CD4-positive, alpha-beta memory T cell (primary cell): ENCODE measurements around the gene CTNNA1. TPM values are rescaled to one million over a fixed set of nuclear protein-coding genes. Genes with fewer than 3 reads are reported as not detected.

Experiments used
- CTCF ChIA-PET: fragments of 350-600 bp; sonication (Branson Sonifier 250); formaldehyde crosslinking; loops from one replicate; lab custom pipeline; 2021; ENCODE audit warnings: inconsistent platforms; ENCODE audit not compliant: partially characterized antibody; lab: Charles Lee
- POLR2A ChIA-PET: fragments of 350-600 bp; sonication (Branson Sonifier 250); formaldehyde crosslinking; loops from one replicate; lab custom pipeline; 2021; ENCODE audit not compliant: partially characterized antibody; lab: Charles Lee
- DNase-seq, 5 donors: peaks; one replicate each; pipeline versions ENCODE4 v3.0.0 to v3.0.0-alpha.2; 2020 to 2022; ENCODE audit warnings: mixed read lengths in 1 of 5
- H3K27ac ChIP-seq: one replicate; pipeline ENCODE4 v1.7.0; 2013; ENCODE audit warnings: low read depth, low read length
- H3K27me3 ChIP-seq: 2 replicates; pipeline ENCODE4 v1.7.0; 2013; ENCODE audit warnings: mild to moderate bottlenecking, low read length, moderate library complexity; ENCODE audit not compliant: insufficient read depth
- H3K36me3 ChIP-seq: 2 replicates; pipeline ENCODE4 v1.7.0; 2013; ENCODE audit warnings: mild to moderate bottlenecking, low read length, moderate library complexity; ENCODE audit not compliant: insufficient read depth
- H3K4me1 ChIP-seq: 2 replicates; pipeline ENCODE4 v1.7.0; 2013; ENCODE audit warnings: mild to moderate bottlenecking, low read length, moderate library complexity; ENCODE audit not compliant: insufficient read depth
- H3K4me3 ChIP-seq, 2 donors: one replicate each; pipeline ENCODE4 v1.7.0; 2013; ENCODE audit warnings: low read length in 2 of 2, mild to moderate bottlenecking in 1 of 2
- H3K9me3 ChIP-seq, 2 donors: one replicate each; pipeline ENCODE4 v1.7.0; 2013; ENCODE audit warnings: low read length in 2 of 2, control low read depth in 1 of 2; ENCODE audit not compliant: control insufficient read depth in 1 of 2
- H3K27ac Mint-ChIP-seq, 7 donors: one replicate each; pipeline ENCODE4 v1.8.0; 2020 to 2021; ENCODE audit warnings: mixed read lengths in 7 of 7, mild to moderate bottlenecking in 6 of 7, inconsistent platforms in 3 of 7, moderate library complexity in 3 of 7
- H3K27me3 Mint-ChIP-seq, 2 donors: one replicate each; pipeline ENCODE4 v1.8.0; 2020 to 2021; ENCODE audit warnings: mixed read lengths in 2 of 2
- H3K36me3 Mint-ChIP-seq, 2 donors: one replicate each; pipeline ENCODE4 v1.8.0; 2020 to 2021; ENCODE audit warnings: mixed read lengths in 2 of 2, inconsistent platforms in 1 of 2, mild to moderate bottlenecking in 1 of 2
- H3K4me1 Mint-ChIP-seq, 4 donors: one replicate each; pipeline ENCODE4 v1.8.0; 2020 to 2021; ENCODE audit warnings: mixed read lengths in 4 of 4, mild to moderate bottlenecking in 1 of 4
- H3K4me3 Mint-ChIP-seq, 8 donors: one replicate each; pipeline ENCODE4 v1.8.0; 2020 to 2021; ENCODE audit warnings: mixed read lengths in 8 of 8, mild to moderate bottlenecking in 7 of 8, moderate library complexity in 6 of 8, inconsistent platforms in 3 of 8
- H3K9me3 Mint-ChIP-seq, 8 donors: one replicate each; pipeline ENCODE4 v1.8.0; 2020 to 2021; ENCODE audit warnings: mixed read lengths in 8 of 8, mild to moderate bottlenecking in 5 of 8, inconsistent platforms in 3 of 8, moderate library complexity in 1 of 8
- intact Hi-C: fragments of 100-400 bp; cut with micrococcal nuclease; formaldehyde crosslinking; loops from one replicate; pipeline ENCODE4 v1.15.1; 2023
- polyA plus RNA-seq, 2 donors: library from polyadenylated mRNA; unstranded; fragments of 300-500 nt; fragmentation: Illumina TruSeq; gene quantifications; one replicate each; pipeline ENCODE4 v1.2.3, GENCODE V29; 2021
- total RNA-seq, 2 experiments: library from RNA; stranded (reverse); gene quantifications; one replicate each; pipeline ENCODE4 v1.2.3, GENCODE V29; 2021

The CTNNA1 gene
- total and polyA plus RNA-seq, 4 experiments from 2014 or later = 10.1 to 26.1 (median 17.4) TPM

GRCh38 chr5:138733509-138733908 is 19.7 kb upstream of the CTNNA1 start:
- Histone ChIP-seq H3K9me3 (no peaks in the 10 kb centered on the region), H3K36me3 (no peaks in the 10 kb centered on the region), H3K4me1 (no peaks in the 10 kb centered on the region), H3K27me3 (no peaks in the 10 kb centered on the region), H3K27ac (no peak overlapping the region), H3K4me3 (no peak overlapping the region)
- Mint-ChIP-seq H3K4me3 (no peak overlapping the region), H3K4me1 (no peaks in the 10 kb centered on the region), H3K36me3 (no peaks in the 10 kb centered on the region), H3K9me3 (no peaks in the 10 kb centered on the region), H3K27me3 (peaks cover 10 to 17% of the 10 kb centered on the region in 2 donors), H3K27ac (no peak overlapping the region)
- ChIA-PET CTCF (no interaction called here), POLR2A (no interaction called here)
- no peak for DNase-seq
- intact Hi-C loops = no loop called here

DNA sequence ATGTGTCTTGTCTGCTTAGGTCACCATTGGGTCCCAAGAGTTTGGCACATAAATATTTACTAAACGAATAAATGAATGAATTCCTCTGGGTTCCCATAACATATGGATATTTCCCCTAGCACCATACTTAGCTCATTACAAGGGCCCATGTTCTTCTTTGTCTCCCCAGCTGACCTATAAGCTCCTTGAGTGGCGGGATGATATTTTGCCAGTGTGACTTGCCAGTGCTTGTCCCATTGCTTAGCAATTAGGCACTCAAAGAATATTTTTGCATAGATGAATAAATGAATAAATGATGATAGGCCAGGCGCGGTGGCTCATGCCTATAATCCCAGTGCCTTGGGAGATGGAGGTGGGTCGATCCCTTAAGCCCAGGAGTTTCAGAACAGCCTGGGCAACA is 16.9 kb upstream of the CTNNA1 start:
- ChIA-PET POLR2A (no interaction called here), CTCF (no interaction called here)
- Histone ChIP-seq H3K36me3 (no peaks in the 10 kb centered on the region), H3K27me3 (no peaks in the 10 kb centered on the region), H3K4me1 (no peaks in the 10 kb centered on the region), H3K27ac (no peak overlapping the region), H3K9me3 (no peaks in the 10 kb centered on the region), H3K4me3 (no peak overlapping the region)
- no peaks in the 10 kb centered on the region for H3K36me3 Mint-ChIP-seq
- DNase-seq = no peak
- H3K27me3 Mint-ChIP-seq = peaks cover 7 to 10% of the 10 kb centered on the region in 2 donors
- H3K4me1 Mint-ChIP-seq = no peaks in the 10 kb centered on the region
- H3K4me3 Mint-ChIP-seq = no peak overlapping the region
- H3K9me3 Mint-ChIP-seq = no peaks in the 10 kb centered on the region
- H3K27ac Mint-ChIP-seq = no peak overlapping the region
- intact Hi-C loops = no loop called here

DNA sequence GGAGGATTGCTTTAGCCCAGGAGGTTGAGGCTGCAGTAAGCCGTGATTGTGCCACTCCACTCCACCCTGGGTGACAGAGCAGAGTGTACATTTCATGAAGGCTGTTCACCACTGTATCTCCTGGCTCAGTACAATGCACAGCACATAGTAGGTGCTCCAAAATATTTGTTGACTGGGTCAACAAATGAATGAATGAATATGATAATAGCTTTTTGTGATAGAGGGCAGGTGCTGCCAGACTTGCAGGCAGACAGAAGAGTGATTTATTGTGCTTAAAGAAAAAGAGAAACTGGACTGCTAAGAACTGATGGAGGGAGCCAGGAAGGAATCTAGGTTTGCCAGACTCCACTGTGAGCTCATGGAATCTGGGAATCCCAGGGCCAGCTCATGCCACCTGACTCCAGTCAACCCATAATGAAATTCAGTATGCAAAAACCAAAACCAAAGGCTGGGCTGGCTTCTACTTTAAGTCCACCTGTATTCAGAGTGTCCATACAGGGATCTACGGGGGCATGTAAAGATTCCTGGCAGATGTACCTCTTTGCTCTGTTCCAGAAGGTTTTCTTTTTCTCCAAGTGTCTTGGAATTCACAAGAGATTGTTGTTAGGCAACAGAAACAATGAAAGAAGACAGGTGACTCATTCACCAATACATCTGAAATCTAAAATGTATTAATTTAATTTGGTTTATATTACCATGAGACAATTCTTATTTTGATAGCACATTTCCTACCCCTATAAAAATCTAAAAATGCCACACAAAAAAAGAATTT is 15.5 kb upstream of the CTNNA1 start:
- H3K9me3 ChIP-seq = no peaks in the 10 kb centered on the region
- H3K4me1 ChIP-seq = no peaks in the 10 kb centered on the region
- intact Hi-C loops = no loop called here
- Mint-ChIP-seq H3K9me3 (no peaks in the 10 kb centered on the region), H3K36me3 (no peaks in the 10 kb centered on the region), H3K4me3 (no peak overlapping the region), H3K27ac (no peak overlapping the region), H3K4me1 (peaks cover 4 to 6% (median 5%) of the 10 kb centered on the region in 4 donors), H3K27me3 (peaks cover 10 to 16% of the 10 kb centered on the region in 2 donors)
- H3K27me3 ChIP-seq = no peaks in the 10 kb centered on the region
- DNase-seq = no peak
- H3K36me3 ChIP-seq = no peaks in the 10 kb centered on the region
- POLR2A ChIA-PET = no interaction called here
- no peak overlapping the region for H3K4me3 ChIP-seq
- CTCF ChIA-PET = no interaction called here
- no peak overlapping the region for H3K27ac ChIP-seq

DNA sequence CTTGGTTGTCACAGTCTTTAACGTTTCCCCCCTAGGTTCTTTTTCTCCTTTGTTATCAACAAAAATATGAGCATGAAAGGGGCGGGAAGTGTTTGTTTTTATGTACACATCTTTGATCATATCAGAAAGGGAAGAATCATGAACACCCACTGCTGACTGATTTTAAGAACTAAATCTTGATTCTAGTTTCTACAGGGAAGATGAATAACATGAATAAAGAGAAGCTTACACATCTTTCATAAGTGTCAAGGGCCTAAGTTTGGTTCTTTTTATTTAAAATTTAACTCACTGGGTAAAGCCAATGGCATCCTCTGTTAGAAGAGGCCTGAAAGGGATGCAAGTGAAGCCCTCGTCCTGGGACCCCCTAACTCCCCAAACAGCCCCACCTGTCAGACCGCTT is 14.8 kb upstream of the CTNNA1 start:
- intact Hi-C loops = no loop called here
- H3K4me1 Mint-ChIP-seq = peaks cover 4 to 8% (median 6%) of the 10 kb centered on the region in 4 donors
- CTCF ChIA-PET = no interaction called here

GRCh38 chr5:138739938-138740337 is 13.3 kb upstream of the CTNNA1 start:
- DNase-seq = no peak
- Histone ChIP-seq H3K36me3 (no peaks in the 10 kb centered on the region), H3K4me1 (no peaks in the 10 kb centered on the region), H3K27me3 (no peaks in the 10 kb centered on the region), H3K4me3 (no peak overlapping the region), H3K27ac (no peak overlapping the region), H3K9me3 (no peaks in the 10 kb centered on the region)
- H3K4me1 Mint-ChIP-seq = peaks cover 4 to 8% (median 6%) of the 10 kb centered on the region in 4 donors
- H3K9me3 Mint-ChIP-seq = no peaks in the 10 kb centered on the region
- intact Hi-C loops = no loop called here
- no peak overlapping the region for H3K27ac Mint-ChIP-seq
- CTCF ChIA-PET = no interaction called here
- H3K4me3 Mint-ChIP-seq = no peak overlapping the region
- POLR2A ChIA-PET = no interaction called here
- no peaks in the 10 kb centered on the region for H3K36me3 Mint-ChIP-seq
- peaks cover 8 to 14% of the 10 kb centered on the region in 2 donors for H3K27me3 Mint-ChIP-seq

More for the DNA sequence above, 14.8 kb upstream of the CTNNA1 start:
- no peaks in the 10 kb centered on the region for H3K36me3 ChIP-seq
- Mint-ChIP-seq H3K4me3 (no peak overlapping the region), H3K9me3 (no peaks in the 10 kb centered on the region), H3K27me3 (peaks cover 8 to 14% of the 10 kb centered on the region in 2 donors), H3K36me3 (no peaks in the 10 kb centered on the region), H3K27ac (no peak overlapping the region)
- no peak for DNase-seq
- H3K4me1 ChIP-seq = no peaks in the 10 kb centered on the region
- no peaks in the 10 kb centered on the region for H3K27me3 ChIP-seq
- no peak overlapping the region for H3K27ac ChIP-seq
- H3K4me3 ChIP-seq = no peak overlapping the region
- H3K9me3 ChIP-seq = no peaks in the 10 kb centered on the region
- POLR2A ChIA-PET = no interaction called here

DNA sequence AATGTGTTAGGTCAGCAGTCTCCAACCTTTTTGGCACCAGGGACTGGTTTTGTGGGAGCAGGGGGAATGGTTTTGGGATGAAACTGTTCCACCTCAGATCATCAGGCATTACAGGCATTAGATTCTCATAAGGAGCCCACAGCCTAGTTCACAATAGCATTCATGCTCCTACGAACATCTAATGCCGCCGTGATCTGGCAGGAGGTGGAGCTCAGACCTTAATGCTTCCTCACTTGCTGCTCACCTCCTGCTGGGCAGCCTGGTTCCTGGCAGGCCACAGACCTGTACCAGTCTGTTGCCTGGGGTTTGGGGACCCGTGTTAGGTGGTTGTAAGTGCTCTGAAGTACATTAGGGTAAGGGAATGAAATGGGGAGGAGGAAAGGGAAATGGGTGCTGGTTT is 9.7 kb upstream of the CTNNA1 start:
- intact Hi-C loops = no loop called here
- ChIA-PET POLR2A (no interaction called here), CTCF (no interaction called here)
- DNase-seq = no peak
- Histone ChIP-seq H3K36me3 (no peaks in the 10 kb centered on the region), H3K9me3 (no peaks in the 10 kb centered on the region), H3K4me3 (no peak overlapping the region), H3K4me1 (no peaks in the 10 kb centered on the region), H3K27me3 (no peaks in the 10 kb centered on the region), H3K27ac (no peak overlapping the region)
- Mint-ChIP-seq H3K4me1 (peaks cover 4 to 8% (median 6%) of the 10 kb centered on the region in 4 donors), H3K4me3 (no peak overlapping the region), H3K9me3 (no peaks in the 10 kb centered on the region), H3K27me3 (peaks cover 4 to 7% of the 10 kb centered on the region in 2 donors), H3K36me3 (no peaks in the 10 kb centered on the region), H3K27ac (no peak overlapping the region)

GRCh38 chr5:138745268-138745667 is 8.0 kb upstream of the CTNNA1 start:
- Mint-ChIP-seq H3K27ac (no peak overlapping the region), H3K9me3 (no peaks in the 10 kb centered on the region), H3K27me3 (peaks cover 4 to 7% of the 10 kb centered on the region in 2 donors), H3K4me3 (no peak overlapping the region), H3K36me3 (no peaks in the 10 kb centered on the region), H3K4me1 (peaks cover 4 to 8% (median 6%) of the 10 kb centered on the region in 4 donors)
- no peak for DNase-seq
- H3K4me3 ChIP-seq = no peak overlapping the region
- ChIA-PET POLR2A (no interaction called here), CTCF (interaction anchor here (1.8 kb wide), 1 partner anchor 44 kb away, joined by 5 read pairs; no protein-coding TSS in a partner anchor)
- H3K9me3 ChIP-seq = no peaks in the 10 kb centered on the region
- H3K4me1 ChIP-seq = no peaks in the 10 kb centered on the region
- H3K27ac ChIP-seq = no peak overlapping the region
- H3K36me3 ChIP-seq = no peaks in the 10 kb centered on the region
- no peaks in the 10 kb centered on the region for H3K27me3 ChIP-seq
- intact Hi-C loops = no loop called here
